HL-60 (cell line): ENCODE measurements around the gene GSTT4.

Source experiments
- CTCF ChIP-seq: IDR thresholded peaks from one replicate; pipeline ENCODE4 v1.5.1; 2011; ENCODE audit warnings: low read length, control low read depth, inconsistent platforms; ENCODE audit not compliant: insufficient read depth
- POLR2AphosphoS5 ChIP-seq: IDR thresholded peaks from 2 replicates; pipeline ENCODE4 v1.6.1; 2012; ENCODE audit warnings: low read depth
- REST ChIP-seq: IDR thresholded peaks from 2 replicates; pipeline ENCODE4 v1.6.1; 2012; ENCODE audit warnings: low read depth; ENCODE audit not compliant: insufficient replicate concordance

GRCh38 chr22:24054356-24054755, 49.1 kb upstream of the GSTT4 start:
- TF ChIP-seq CTCF, result no peak
- no peak for TF ChIP-seq POLR2AphosphoS5
- TF ChIP-seq REST, result no peak
